DLD1 (cell line): ENCODE measurements around the gene C1orf50.

Experiments
- in situ Hi-C: cut with HindIII; loops from 2 replicates; pipeline ENCODE4 v1.10.0; 2017; ENCODE audit warnings: low sequenced_read_pairs

C1orf50 gene

DNA sequence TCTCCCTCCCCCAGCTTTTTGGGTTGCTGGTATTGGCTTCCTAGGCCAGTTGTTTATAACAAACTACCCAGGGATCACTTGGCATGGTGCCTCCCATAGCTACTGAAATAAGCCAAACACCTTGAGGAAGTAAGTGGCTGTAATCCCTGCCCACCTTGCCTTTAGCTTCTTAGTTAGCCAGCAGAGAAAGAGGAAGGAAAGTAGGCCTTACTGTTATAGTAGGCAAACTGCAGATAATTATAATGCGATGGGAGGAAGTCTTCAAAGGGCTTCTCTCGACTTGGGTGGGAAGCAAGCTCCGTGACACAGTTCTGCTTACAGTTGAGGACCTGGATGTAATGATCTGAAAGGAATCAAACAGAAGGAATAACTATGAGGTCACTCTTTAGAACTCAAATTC is 8.4 kb upstream of the C1orf50 start:
- in situ Hi-C loops: no loop called here

DNA sequence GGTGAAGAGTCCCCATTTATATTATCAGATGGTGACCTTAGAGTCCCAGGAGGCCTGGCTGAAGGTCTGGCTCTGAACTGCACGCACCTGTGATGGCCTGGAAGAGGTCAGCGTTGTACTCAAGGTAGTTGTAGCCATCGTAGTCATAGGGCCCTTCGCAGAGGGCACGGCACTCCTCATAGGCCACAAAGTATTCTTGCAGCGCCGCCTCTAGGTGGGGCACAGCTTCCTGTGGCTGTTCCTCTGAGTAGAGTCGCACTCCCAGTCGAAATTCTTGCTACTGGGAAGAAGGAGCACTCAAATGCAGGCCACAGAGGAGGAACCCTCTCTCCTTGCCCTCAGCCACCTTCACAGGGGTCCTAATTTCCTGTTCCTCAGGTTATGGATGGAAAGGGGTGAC is 7.9 kb upstream of the C1orf50 start:
- in situ Hi-C loops: no loop called here

GRCh38 chr1:42761567-42761966 is 5.5 kb upstream of the C1orf50 start:
- in situ Hi-C loops: no loop called here

GRCh38 chr1:42762269-42762668 is 4.8 kb upstream of the C1orf50 start:
- in situ Hi-C loops: no loop called here

- in situ Hi-C loops: no loop called here
Measured at GRCh38 chr1:42765269-42765668, 1.8 kb upstream of the C1orf50 start.

GRCh38 chr1:42765832-42766740 is 963 bp upstream of the C1orf50 start:
- in situ Hi-C loops: no loop called here

GRCh38 chr1:42767510-42768000 is 506 bp downstream of the C1orf50 start:
- in situ Hi-C loops: no loop called here

- in situ Hi-C loops: no loop called here
Measured at GRCh38 chr1:42768172-42768571, 1.1 kb downstream of the C1orf50 start.

GRCh38 chr1:42769811-42770210 is 2.8 kb downstream of the C1orf50 start:
- in situ Hi-C loops: no loop called here

DNA sequence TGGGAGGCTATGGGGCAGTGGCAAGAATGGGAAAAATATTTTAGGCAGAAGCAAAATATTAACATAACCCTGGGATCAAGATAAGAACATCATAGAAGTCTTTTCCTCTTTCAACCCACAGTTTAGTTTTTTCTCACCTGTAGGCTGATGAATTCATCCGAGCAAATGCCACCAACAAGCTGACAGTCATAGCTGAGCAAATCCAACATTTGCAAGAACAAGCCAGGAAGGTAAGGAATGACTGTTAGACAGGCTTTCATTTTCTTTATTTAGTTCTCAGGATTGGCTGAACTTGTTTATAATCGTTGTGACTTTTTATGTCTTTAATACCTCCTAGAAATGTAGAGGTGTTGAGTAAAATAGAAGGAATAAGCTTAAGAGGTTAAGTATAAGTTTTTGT is 6.4 kb downstream of the C1orf50 start:
- in situ Hi-C loops: no loop called here

GRCh38 chr1:42774928-42775526 is 8.0 kb downstream of the C1orf50 start:
- in situ Hi-C loops: no loop called here

DNA sequence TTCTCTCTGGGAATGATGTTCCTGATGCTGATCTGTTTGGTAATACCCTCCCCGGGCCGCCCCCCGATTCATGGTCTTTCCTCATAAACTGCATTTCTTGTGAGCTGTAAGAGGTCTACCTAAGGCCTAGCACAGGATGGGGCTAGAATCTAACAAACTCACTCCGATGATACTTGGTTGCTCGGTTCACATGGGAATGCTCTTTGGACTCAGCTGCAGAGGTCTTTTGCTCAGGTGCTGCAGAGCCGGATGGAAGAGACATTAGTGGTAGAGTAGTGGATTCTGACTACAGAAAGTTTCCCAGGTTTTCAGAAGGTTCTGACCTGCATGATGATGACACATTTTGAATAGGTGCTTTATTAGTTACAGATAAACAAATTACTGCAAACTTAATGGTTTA is 9.5 kb downstream of the C1orf50 start:
- in situ Hi-C loops: no loop called here

- in situ Hi-C loops: no loop called here
Measured at GRCh38 chr1:42777852-42778251, 10.8 kb downstream of the C1orf50 start.

DNA sequence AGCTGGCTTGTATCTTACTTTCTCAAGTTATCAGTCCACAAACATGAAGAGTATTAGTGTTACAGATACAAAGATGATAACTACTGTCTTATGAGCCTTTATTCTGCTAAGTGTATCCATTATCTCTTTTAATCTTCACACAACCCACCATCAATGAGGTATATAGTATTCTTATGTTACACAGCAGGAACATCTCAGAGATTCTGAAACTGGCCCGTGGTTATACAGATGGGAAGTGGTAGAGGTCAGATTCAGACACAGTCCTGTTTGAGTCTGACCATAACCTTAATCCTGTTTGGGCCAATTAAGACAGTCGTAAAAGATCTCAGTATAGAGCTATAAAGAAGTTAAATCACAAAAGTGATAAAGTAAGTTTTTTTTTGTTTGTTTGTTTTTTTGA is 12.7 kb downstream of the C1orf50 start:
- in situ Hi-C loops: no loop called here

DNA sequence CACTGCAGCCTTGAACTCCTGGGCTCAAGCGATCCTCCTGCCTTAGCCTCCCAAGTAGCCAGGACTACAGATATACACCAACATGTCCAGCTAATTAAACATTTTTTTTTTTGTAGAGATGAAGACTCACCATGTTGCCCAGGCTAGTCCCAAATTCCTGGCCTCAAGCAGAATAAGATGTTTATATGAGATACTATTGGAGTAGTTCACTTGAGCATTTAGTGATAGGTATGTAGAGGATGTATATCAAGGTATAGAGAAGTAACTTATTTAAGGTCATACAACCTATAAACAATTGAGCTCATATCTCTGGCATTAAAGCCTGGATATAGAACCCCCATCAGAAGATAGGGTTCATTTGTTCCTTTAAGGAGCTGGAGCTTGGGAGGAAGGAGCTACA is 13.1 kb downstream of the C1orf50 start:
- in situ Hi-C loops: no loop called here

GRCh38 chr1:42783092-42783491 is 16.0 kb downstream of the C1orf50 start:
- in situ Hi-C loops: no loop called here

DNA sequence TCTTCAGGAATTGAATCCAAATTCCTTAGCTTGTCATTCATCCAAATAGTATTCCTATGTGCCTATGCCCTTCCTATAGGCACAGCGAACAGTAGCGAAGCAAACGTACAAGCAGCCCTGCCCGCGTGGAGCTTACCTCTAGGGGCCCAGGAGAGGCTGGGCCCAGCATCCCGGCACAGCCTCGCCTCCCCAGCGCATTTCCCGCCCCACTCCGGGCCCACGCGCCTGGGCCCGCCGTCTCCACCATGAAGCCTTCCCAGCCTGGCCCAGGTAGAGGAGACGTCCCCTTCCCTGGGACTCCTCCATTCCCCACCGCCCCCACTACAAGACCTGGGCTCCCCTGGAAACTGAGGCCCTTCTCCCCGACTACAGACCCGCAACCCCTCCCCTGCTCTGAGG is 17.5 kb downstream of the C1orf50 start:
- in situ Hi-C loops: no loop called here

DNA sequence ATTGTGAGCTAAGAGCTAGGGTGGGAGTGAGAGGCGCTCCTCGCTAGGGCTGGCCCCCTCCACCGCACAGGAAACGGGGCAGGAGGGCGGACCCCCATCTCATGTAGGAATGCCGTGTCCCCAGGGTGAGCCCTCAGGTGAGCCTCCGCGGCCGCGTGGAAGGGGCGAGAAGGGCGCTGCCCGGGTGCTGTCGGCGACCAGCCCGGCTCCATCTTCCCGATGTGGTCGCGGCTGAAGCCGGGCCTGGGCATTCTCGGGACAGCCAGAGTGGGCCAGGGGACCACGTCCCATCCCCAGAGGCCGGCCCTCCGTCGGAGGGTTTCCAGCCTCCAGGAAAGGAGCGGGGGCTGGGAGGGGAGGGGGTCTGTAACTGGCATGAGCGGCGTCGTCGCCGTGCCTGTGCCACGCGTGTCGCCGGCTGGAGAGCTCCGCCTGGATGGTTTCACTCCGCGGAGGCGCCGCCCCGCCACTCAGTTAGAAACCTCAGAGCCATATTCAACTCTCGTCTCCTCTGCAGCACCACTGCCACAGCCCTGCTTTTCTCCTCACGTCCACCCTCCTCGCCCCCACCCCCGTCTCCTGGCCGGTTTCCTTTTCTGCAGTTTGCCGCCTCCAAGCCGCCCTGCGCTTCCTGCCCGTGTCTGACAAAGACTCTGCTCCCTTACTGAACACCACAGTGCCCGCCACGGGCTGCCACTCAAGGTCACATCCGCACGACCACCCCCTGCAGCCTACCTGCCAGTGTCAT is 18.1 kb downstream of the C1orf50 start, which contains the start of gene TMEM269:
TSS of gene TMEM269 (plus strand) at position 46 of the 748 bp plus-strand sequence. CDS start 4,903 bp downstream, outside the sequence.
- in situ Hi-C loops: no loop called here

DNA sequence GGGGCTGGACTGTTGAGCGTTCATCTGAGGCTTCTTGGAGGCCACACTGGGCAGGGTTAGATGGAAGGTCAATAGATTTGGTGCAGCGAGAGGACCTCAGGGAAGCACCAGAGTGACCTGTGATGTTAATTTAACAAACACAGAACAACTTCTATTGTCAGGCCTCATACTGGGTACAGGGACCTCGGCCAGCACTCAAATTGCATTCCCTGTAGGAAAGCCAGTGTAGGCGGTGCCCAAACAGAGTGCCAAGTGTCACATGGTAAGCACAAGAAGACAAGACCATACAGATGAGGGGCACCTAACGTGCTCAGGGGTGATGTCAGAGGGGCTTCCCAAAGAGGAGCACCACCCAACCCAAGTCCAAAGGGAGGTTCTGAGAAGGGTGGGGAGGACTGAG is 19.0 kb downstream of the C1orf50 start:
- in situ Hi-C loops: no loop called here

- in situ Hi-C loops: no loop called here
Measured at GRCh38 chr1:42788021-42788420, 21.0 kb downstream of the C1orf50 start.

GRCh38 chr1:42793824-42794223 is 26.8 kb downstream of the C1orf50 start:
- in situ Hi-C loops: loop anchor here (10.0 kb wide), 1 partner anchor 69 kb away; no protein-coding TSS in a partner anchor
